Measurements from ENCODE around the gene ATP2B3.

GRCh38 chrX:153498453-153498852 lies 19.0 kb upstream of the ATP2B3 start:
- TF ChIP-seq POLR2A (IDR thresholded peaks at IDR 0.05) (no peak), CTCF (IDR thresholded peaks at IDR 0.05) (no peak)
